CD8-positive, alpha-beta memory T cell (primary cell): Measurements from ENCODE around the gene A1BG. TPM values are rescaled to one million over a fixed set of nuclear protein-coding genes. Genes with fewer than 3 reads are reported as not detected.
"Not testable (repeated sequence)": the region's sequence is repeated elsewhere in the genome, so short reads cannot be mapped to it uniquely, and the experiment has no call there.

ENCODE experiments used
- CTCF ChIA-PET: fragments of 350-600 bp; sonication (Branson Sonifier 250); formaldehyde crosslinking; loops from one replicate; lab custom pipeline; 2021; ENCODE audit warnings: antibody characterized with exemption; lab: Charles Lee
- POLR2A ChIA-PET: fragments of 350-600 bp; sonication (Branson Sonifier 250); formaldehyde crosslinking; loops from one replicate; lab custom pipeline; 2021; ENCODE audit warnings: antibody characterized with exemption; lab: Charles Lee
- DNase-seq, 5 donors: peaks; one replicate each; pipeline versions ENCODE4 v3.0.0 to v3.0.0-alpha.2; 2020 to 2022; ENCODE audit warnings: mixed read lengths in 1 of 5
- H3K27ac ChIP-seq: one replicate; pipeline ENCODE4 v1.7.0; 2013; ENCODE audit warnings: low read depth, mild to moderate bottlenecking, low read length, moderate library complexity
- H3K27me3 ChIP-seq: 2 replicates; pipeline ENCODE4 v1.7.0; 2013; ENCODE audit warnings: low read length, mild to moderate bottlenecking; ENCODE audit not compliant: insufficient read depth, poor library complexity, severe bottlenecking
- H3K36me3 ChIP-seq: 2 replicates; pipeline ENCODE4 v1.7.0; 2013; ENCODE audit warnings: mild to moderate bottlenecking, low read length, moderate library complexity; ENCODE audit not compliant: insufficient read depth
- H3K4me1 ChIP-seq: 2 replicates; pipeline ENCODE4 v1.7.0; 2013; ENCODE audit warnings: mild to moderate bottlenecking, low read length, moderate library complexity; ENCODE audit not compliant: insufficient read depth
- H3K4me3 ChIP-seq: 2 replicates; pipeline ENCODE4 v1.7.0; 2013; ENCODE audit warnings: mild to moderate bottlenecking, low read length
- H3K9me3 ChIP-seq: 2 replicates; pipeline ENCODE4 v1.7.0; 2013; ENCODE audit warnings: mild to moderate bottlenecking, low read length
- H3K27ac Mint-ChIP-seq, 8 donors: one replicate each; pipeline ENCODE4 v1.8.0; 2020 to 2021; ENCODE audit warnings: mixed read lengths in 8 of 8, mild to moderate bottlenecking in 6 of 8, inconsistent platforms in 3 of 8, moderate library complexity in 3 of 8
- H3K27me3 Mint-ChIP-seq, 2 donors: one replicate each; pipeline ENCODE4 v1.8.0; 2020 to 2021; ENCODE audit warnings: mixed read lengths in 2 of 2, mild to moderate bottlenecking in 1 of 2, moderate library complexity in 1 of 2
- H3K36me3 Mint-ChIP-seq, 3 donors: one replicate each; pipeline ENCODE4 v1.8.0; 2020 to 2021; ENCODE audit warnings: mixed read lengths in 3 of 3, inconsistent platforms in 1 of 3, mild to moderate bottlenecking in 1 of 3
- H3K4me1 Mint-ChIP-seq, 3 donors: one replicate each; pipeline ENCODE4 v1.8.0; 2020 to 2021; ENCODE audit warnings: mixed read lengths in 3 of 3, inconsistent platforms in 1 of 3, mild to moderate bottlenecking in 1 of 3
- H3K4me3 Mint-ChIP-seq, 7 donors: one replicate each; pipeline ENCODE4 v1.8.0; 2020 to 2021; ENCODE audit warnings: mixed read lengths in 7 of 7, mild to moderate bottlenecking in 6 of 7, moderate library complexity in 4 of 7, inconsistent platforms in 2 of 7
- H3K9me3 Mint-ChIP-seq, 5 donors: one replicate each; pipeline ENCODE4 v1.8.0; 2020 to 2022; ENCODE audit warnings: mixed read lengths in 5 of 5, mild to moderate bottlenecking in 3 of 5, moderate library complexity in 2 of 5, inconsistent platforms in 1 of 5
- polyA plus RNA-seq: library from polyadenylated mRNA; unstranded; fragments of 300-500 nt; fragmentation: Illumina TruSeq; gene quantifications from one replicate; pipeline ENCODE4 v1.2.3, GENCODE V29; 2021
- total RNA-seq, 2 experiments: library from RNA; stranded (reverse); gene quantifications; one replicate each; pipeline ENCODE4 v1.2.3, GENCODE V29; 2021

A1BG gene
- total and polyA plus RNA-seq, 3 experiments from 2014 or later = 16.8 to 70.8 (median 18.1) TPM

DNA sequence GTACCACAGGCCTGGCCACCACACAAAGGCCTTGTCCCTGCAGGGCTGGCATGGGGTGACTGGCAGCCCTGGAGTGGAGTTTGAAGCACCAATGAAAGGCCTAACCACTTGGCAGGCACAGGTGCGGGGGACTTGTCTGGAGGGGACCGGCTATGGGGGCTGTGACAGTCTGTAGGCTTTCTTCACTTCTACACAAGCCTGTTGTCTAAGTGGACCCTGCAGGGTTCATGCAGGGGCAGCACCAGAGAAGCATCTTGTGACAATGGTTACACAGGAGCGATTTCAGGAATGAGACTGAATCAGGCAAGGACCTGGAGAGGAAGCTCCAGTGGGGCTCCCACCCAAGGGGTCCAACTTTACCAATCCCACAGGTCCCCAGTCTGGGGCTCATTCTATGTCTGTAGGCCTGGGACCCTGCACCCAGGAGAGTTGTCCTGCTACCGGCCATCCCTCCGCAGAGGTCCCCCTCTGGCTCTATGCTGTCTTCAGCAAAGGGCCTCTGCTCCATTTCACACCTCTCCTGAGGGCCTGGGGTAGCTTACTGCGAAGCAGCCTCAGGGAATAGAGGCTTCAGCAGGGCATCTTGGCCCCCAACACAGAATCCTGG lies 29.8 kb upstream of the A1BG start:
- Histone ChIP-seq H3K36me3 (peaks cover under 1% of the 10 kb centered on the region), H3K27me3 (no peaks in the 10 kb centered on the region), H3K4me1 (peaks cover 37% of the 10 kb centered on the region), H3K27ac (no peak overlapping the region), H3K9me3 (no peaks in the 10 kb centered on the region), H3K4me3 (no peak overlapping the region)
- DNase-seq = no peak
- Mint-ChIP-seq H3K4me3 (peak overlapping the region in 4 of 7 donors; percentile 45 to 93 (median 63)), H3K27me3 (peaks cover 0 to 3% of the 10 kb centered on the region in 2 donors), H3K27ac (peak overlapping the region in 7 of 8 donors; percentile 21 to 95 (median 77)), H3K4me1 (peaks cover 32 to 58% (median 43%) of the 10 kb centered on the region in 3 donors), H3K9me3 (no peaks in the 10 kb centered on the region), H3K36me3 (peaks cover 0 to 18% (median 0%) of the 10 kb centered on the region in 3 donors)
- POLR2A ChIA-PET = no interaction called here
- CTCF ChIA-PET = no interaction called here

DNA sequence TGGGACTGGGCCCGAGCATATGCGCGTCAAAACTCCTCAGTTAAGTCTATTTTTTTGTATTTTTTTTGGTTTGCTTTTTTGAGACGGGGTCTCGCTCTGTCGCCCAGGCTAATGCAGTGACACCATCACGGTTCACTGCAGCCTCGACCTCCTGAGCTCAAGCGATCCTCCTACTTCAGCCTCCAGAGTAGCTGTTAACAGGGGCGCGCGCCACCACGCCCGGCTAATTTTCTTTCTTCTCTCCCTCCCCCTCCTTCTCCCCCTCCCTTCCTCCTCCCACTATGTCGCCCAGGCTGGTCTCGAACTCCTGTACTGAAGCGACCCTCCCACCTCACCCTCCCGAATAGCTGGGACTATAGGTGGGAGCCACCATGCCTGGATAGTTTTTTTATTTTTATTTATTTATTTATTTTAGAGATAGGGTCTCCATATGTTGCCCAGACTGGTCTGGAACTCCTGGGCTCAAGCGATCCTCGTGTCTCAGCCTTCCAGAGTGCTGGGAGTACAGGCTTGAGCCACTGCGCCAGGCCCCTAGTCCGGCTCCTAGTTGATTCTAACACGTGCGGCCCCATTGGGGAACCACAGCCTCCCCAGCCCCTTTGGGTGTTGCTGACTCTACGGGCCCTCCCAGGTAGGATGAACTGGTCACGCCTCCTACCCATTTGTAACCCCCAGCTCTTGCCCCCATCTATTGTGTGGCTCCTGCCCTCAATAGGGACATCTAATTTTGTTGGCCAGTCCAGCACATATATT lies 28.3 kb upstream of the A1BG start:
- Histone ChIP-seq H3K27ac (peak overlapping the region; percentile 80), H3K4me1 (peaks cover 30% of the 10 kb centered on the region), H3K27me3 (no peaks in the 10 kb centered on the region), H3K9me3 (no peaks in the 10 kb centered on the region), H3K36me3 (no peaks in the 10 kb centered on the region), H3K4me3 (peak overlapping the region; percentile 55)
- Mint-ChIP-seq H3K36me3 (peaks cover 0 to 6% (median 0%) of the 10 kb centered on the region in 3 donors), H3K4me3 (peak overlapping the region; percentile 87 to 98 (median 93)), H3K27ac (peak overlapping the region; percentile 93 to 99 (median 96)), H3K27me3 (peaks cover 0 to 1% of the 10 kb centered on the region in 2 donors), H3K4me1 (peaks cover 17 to 44% (median 29%) of the 10 kb centered on the region in 3 donors), H3K9me3 (no peaks in the 10 kb centered on the region)
- no peak for DNase-seq
- POLR2A ChIA-PET = interaction anchor here (0.5 to 1.4 kb wide), 4 partner anchors 19 to 803 kb away, joined by 3 to 11 read pairs (median 3); partner anchors contain the start of genes ZNF416, ZNF497 and ZNF584
- CTCF ChIA-PET = interaction anchor here (1.1 kb wide), 1 partner anchor 19 kb away, joined by 3 read pairs; the partner anchor contains the start of gene ZNF497

DNA sequence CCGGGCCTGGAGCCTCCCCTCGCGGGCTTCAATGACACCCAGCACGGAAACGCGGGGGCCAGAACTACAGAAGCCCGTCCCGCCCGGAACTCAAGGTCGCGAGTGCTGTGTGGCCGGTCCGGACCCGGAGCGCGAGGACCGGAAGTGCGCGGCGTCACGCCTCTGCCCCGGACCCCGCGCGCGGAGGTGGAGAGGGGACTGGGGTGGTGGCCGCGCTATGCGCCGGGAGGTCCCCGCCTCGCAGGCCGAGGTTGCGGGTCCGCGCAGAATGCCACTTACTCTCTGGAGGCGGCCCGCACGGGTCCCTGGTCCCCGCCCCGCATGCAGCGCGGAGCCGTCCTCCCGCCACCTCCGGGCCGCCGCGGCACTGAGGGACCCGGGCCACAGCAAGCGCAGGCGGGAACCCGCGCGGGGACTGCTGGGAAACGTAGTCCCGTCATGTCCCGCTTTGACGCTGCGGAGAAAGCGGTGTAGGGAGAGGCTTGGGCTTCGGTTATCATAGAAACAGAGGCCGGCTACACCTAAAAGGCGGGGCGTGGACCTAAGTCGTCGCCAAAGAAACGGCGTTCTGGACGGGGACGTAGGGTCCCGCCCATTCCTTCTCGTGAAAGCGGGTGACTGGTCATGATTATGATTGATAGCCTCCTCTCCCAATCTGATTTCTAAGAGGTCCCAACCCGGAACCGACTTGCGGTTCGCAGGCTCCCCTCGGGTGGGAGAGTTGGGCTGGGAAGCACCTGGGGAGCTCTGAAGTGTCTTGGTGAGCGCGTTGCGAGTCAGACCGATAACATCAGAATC lies 27.6 kb upstream of the A1BG start, which contains the start of gene ZNF837:
Gene ZNF837 (minus strand): TSS at position 369 of the 798 bp plus-strand sequence. CDS start 11,698 bp downstream, outside the sequence.
- Mint-ChIP-seq H3K36me3 (peaks cover 0 to 4% (median 0%) of the 10 kb centered on the region in 3 donors), H3K27ac (peak within 1 kb of the TSS; percentile 93 to 100 (median 97)), H3K4me3 (peak within 1 kb of the TSS; percentile 87 to 98 (median 93)), H3K4me1 (peaks cover 17 to 40% (median 26%) of the 10 kb centered on the region in 3 donors), H3K27me3 (peaks cover 0 to 1% of the 10 kb centered on the region in 2 donors), H3K9me3 (no peaks in the 10 kb centered on the region)
- peak; percentile 96 to 100 (median 99) for DNase-seq
- Histone ChIP-seq H3K36me3 (no peaks in the 10 kb centered on the region), H3K27ac (peak within 1 kb of the TSS; percentile 83), H3K27me3 (no peaks in the 10 kb centered on the region), H3K4me3 (peak within 1 kb of the TSS; percentile 70), H3K9me3 (no peaks in the 10 kb centered on the region), H3K4me1 (peaks cover 25% of the 10 kb centered on the region)
- CTCF ChIA-PET = interaction anchor here (1.1 to 1.5 kb wide), 2 partner anchors 17 to 18 kb away, joined by 3 to 5 read pairs; partner anchors contain the start of gene ZNF497
- POLR2A ChIA-PET = interaction anchor here (1.0 to 1.4 kb wide), 4 partner anchors 18 to 27 kb away, joined by 3 to 11 read pairs (median 6); partner anchors contain the start of genes ZNF497 and ZNF584

DNA sequence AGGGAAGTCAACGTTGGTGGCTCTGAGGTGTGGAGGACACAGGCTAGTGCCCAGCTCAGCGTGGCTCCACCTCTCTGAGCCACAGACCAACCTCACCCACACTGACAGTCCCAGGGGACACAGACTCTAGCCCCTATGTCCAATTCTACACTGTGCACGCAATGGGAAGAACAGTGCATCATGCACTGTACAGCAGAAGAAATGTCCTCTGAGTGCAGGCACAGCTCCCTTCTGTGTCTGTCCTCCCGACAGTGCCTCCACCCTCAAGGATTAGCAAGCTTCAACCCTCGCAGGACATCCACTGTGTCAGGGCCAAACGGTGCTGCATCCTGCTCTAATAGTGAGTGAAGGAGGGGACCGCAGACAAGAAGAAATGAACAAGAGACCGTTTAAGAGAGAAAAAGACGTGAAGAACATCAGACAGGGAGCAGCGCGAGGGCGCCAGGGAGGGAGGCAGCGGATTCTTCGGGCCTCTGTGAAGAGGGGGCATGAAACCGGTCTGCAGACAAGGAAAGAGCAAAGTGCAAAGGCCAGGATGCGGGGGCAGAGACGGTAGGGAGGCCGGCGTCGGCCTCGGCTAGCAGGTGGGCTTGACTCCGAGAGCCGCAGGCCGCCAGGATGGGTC lies 26.9 kb upstream of the A1BG start:
- peak overlapping the region; percentile 83 for H3K27ac ChIP-seq
- H3K9me3 ChIP-seq = no peaks in the 10 kb centered on the region
- H3K36me3 Mint-ChIP-seq = peaks cover 0 to 4% (median 0%) of the 10 kb centered on the region in 3 donors
- ChIA-PET POLR2A (interaction anchor here (1.2 kb wide), 1 partner anchor 17 kb away, joined by 9 read pairs; the partner anchor contains the start of gene ZNF497), CTCF (interaction anchor here (1.0 to 1.5 kb wide), 2 partner anchors 17 to 28 kb away, joined by 3 to 5 read pairs; partner anchors contain the start of genes ZNF497 and ZNF584)
- H3K36me3 ChIP-seq = no peaks in the 10 kb centered on the region
- H3K4me1 ChIP-seq = peaks cover 18% of the 10 kb centered on the region
- DNase-seq = no peak
- peak overlapping the region; percentile 70 for H3K4me3 ChIP-seq
- no peaks in the 10 kb centered on the region for H3K27me3 ChIP-seq
- H3K27ac Mint-ChIP-seq = peak overlapping the region; percentile 92 to 100 (median 97)
- H3K9me3 Mint-ChIP-seq = no peaks in the 10 kb centered on the region
- H3K27me3 Mint-ChIP-seq = no peaks in the 10 kb centered on the region
- peaks cover 17 to 33% (median 21%) of the 10 kb centered on the region in 3 donors for H3K4me1 Mint-ChIP-seq
- peak overlapping the region; percentile 87 to 98 (median 93) for H3K4me3 Mint-ChIP-seq

DNA sequence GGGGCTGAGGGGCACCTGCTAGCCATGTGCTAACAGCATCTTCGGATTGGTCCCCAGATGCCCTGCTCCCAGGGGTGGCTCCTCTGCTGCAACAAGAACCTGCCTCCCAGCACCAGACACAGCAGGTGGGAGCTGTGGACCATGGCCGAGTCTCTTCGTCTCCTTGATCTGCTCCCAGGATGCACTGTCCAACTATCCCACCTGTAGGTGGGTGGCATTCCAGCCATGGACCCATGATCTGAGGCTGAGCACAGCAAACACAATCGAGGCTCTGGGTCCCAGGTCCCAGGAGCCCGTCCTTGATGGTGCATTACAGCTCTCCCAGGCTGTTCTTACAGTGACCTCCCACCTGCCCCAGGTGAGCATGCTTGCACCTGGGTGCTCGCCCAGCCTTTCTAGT lies 26.0 kb upstream of the A1BG start:
- ChIA-PET POLR2A (interaction anchor here (1.2 kb wide), 1 partner anchor 16 kb away, joined by 9 read pairs; the partner anchor contains the start of gene ZNF497), CTCF (interaction anchor here (1.0 to 1.5 kb wide), 2 partner anchors 16 to 29 kb away, joined by 3 to 5 read pairs; partner anchors contain the start of genes ZNF497 and ZNF584)
- Histone ChIP-seq H3K36me3 (no peaks in the 10 kb centered on the region), H3K4me1 (peaks cover 18% of the 10 kb centered on the region), H3K9me3 (no peaks in the 10 kb centered on the region), H3K27me3 (no peaks in the 10 kb centered on the region), H3K27ac (no peak overlapping the region), H3K4me3 (no peak overlapping the region)
- no peaks in the 10 kb centered on the region for H3K27me3 Mint-ChIP-seq
- peak overlapping the region in 7 of 8 donors; percentile 92 to 99 (median 96) for H3K27ac Mint-ChIP-seq
- peak overlapping the region; percentile 61 to 94 (median 87) for H3K4me3 Mint-ChIP-seq
- H3K36me3 Mint-ChIP-seq = peaks cover 0 to 4% (median 0%) of the 10 kb centered on the region in 3 donors
- DNase-seq = no peak
- peaks cover 17 to 31% (median 21%) of the 10 kb centered on the region in 3 donors for H3K4me1 Mint-ChIP-seq
- H3K9me3 Mint-ChIP-seq = no peaks in the 10 kb centered on the region

DNA sequence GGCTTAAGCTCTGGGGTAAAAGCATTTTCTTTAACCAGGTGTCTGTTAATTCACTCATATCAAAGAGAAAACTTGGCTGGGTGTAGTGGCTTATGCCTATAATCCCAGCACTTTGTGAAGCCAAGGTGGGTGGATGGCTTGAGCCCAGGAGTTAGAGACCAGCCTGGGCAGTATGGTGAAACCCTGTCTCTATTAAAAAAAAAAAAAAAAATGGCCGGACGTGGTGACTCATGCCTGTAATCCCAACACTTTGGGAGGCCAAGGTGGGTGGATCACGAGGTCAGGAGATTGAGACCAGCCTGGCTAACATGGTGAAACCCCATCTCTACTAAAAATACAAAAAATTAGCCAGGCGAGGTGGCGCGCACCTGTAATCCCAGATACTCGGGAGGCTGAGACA lies 23.4 kb upstream of the A1BG start:
- H3K36me3 Mint-ChIP-seq, H3K27me3 ChIP-seq, H3K9me3 ChIP-seq, H3K36me3 ChIP-seq, H3K27ac ChIP-seq, DNase-seq, CTCF ChIA-PET, H3K27me3 Mint-ChIP-seq, H3K4me3 Mint-ChIP-seq, H3K9me3 Mint-ChIP-seq, H3K4me3 ChIP-seq: not testable (repeated sequence)
- Mint-ChIP-seq H3K4me1 (peaks cover 12 to 22% (median 15%) of the 10 kb centered on the region in 3 donors), H3K27ac (peak overlapping the region in 2 of 8 donors; percentile 19 to 69)
- H3K4me1 ChIP-seq = peaks cover 12% of the 10 kb centered on the region
- POLR2A ChIA-PET = interaction anchor here (0.9 kb wide), 1 partner anchor 29 kb away, joined by 3 read pairs; no protein-coding TSS in a partner anchor
